H7 (cell line): ENCODE measurements around the gene C20orf141. TPM values are rescaled to one million over a fixed set of nuclear protein-coding genes. Genes with fewer than 3 reads are reported as not detected.

Experiments used
- total RNA-seq: library from RNA; depleted of rRNA; stranded (reverse); fragments of >200 nt; shearing (Covaris generic); gene quantifications from 2 replicates; pipeline ENCODE4 v1.2.3, GENCODE V29; 2014; rRNA removed

C20orf141 gene
- total RNA-seq, 1 experiment from 2014 or later: not detected

Other genes starting within 250 kb of the C20orf141 start
- 334 and 392 TPM in 2 replicates for gene NOP56, start 162.4 kb upstream of the C20orf141 start, total RNA-seq
- 174 and 183 TPM in 2 replicates for gene IDH3B, start 150.8 kb upstream of the C20orf141 start, total RNA-seq
- gene EBF4, start 122.2 kb upstream of the C20orf141 start, total RNA-seq: 1.1 and 2.6 TPM in 2 replicates
- gene CPXM1, start 14.4 kb upstream of the C20orf141 start, total RNA-seq: 105 and 109 TPM in 2 replicates
- gene TMEM239, start 1.4 kb downstream of the C20orf141 start, total RNA-seq: not detected in 2 replicates
- gene PCED1A, start 25.7 kb downstream of the C20orf141 start, total RNA-seq: 21.8 and 23.6 TPM in 2 replicates
- 25.3 and 27.5 TPM in 2 replicates for gene VPS16, start 25.8 kb downstream of the C20orf141 start, total RNA-seq
- 22.1 and 36.3 TPM in 2 replicates for gene PTPRA, start 58.5 kb downstream of the C20orf141 start, total RNA-seq
- not detected in 2 replicates for gene GNRH2, start 228.6 kb downstream of the C20orf141 start, total RNA-seq
- 133 and 141 TPM in 2 replicates for gene MRPS26, start 231.1 kb downstream of the C20orf141 start, total RNA-seq